OCI-LY3 (cell line): ENCODE measurements around the gene ZNF91.

ENCODE experiments used
- H2AFZ ChIP-seq: fragments of 200-600, 300-600 bp; shearing (Covaris generic); 2 replicates; pipeline ENCODE4 v1.6.0; 2014; ENCODE audit warnings: antibody characterized with exemption, low read depth, low read length
- H3K27ac ChIP-seq: fragments of 200-600, 300-600 bp; sonication (generic); 2 replicates; pipeline ENCODE4 v1.5.1; 2014; ENCODE audit warnings: mild to moderate bottlenecking, low read length, moderate library complexity, mixed read lengths
- H3K27me3 ChIP-seq: fragments of 200-600, 300-600 bp; sonication (generic); 2 replicates; pipeline ENCODE4 v1.6.1; 2014; ENCODE audit warnings: low read depth, low read length, mixed read lengths
- H3K36me3 ChIP-seq: fragments of 200-600, 300-600 bp; sonication (generic); replicated peaks from 2 replicates; pipeline ENCODE3; 2014; ENCODE audit warnings: low read depth, low read length, mixed read lengths
- H3K4me1 ChIP-seq: fragments of 300-600, 200-600 bp; sonication (generic); 2 replicates; pipeline ENCODE4 v1.6.1; 2014; ENCODE audit warnings: low read length, mixed read lengths
- H3K4me2 ChIP-seq: fragments of 200-600, 300-600 bp; sonication (generic); 2 replicates; pipeline ENCODE4 v1.6.1; 2014; ENCODE audit warnings: low read length, mixed read lengths
- H3K4me3 ChIP-seq: fragments of 300-600, 200-600 bp; sonication (generic); 2 replicates; pipeline ENCODE4 v1.5.1; 2014; ENCODE audit warnings: antibody characterized with exemption, mild to moderate bottlenecking, low read length, moderate library complexity
- H3K79me2 ChIP-seq: fragments of 300-600, 200-600 bp; shearing (Covaris generic); 2 replicates; pipeline ENCODE4 v1.6.1; 2014; ENCODE audit warnings: mild to moderate bottlenecking, low read length, mixed read lengths
- H3K9ac ChIP-seq: fragments of 300-600, 200-600 bp; shearing (Covaris generic); 2 replicates; pipeline ENCODE4 v1.6.0; 2014; ENCODE audit warnings: mild to moderate bottlenecking, low read length, moderate library complexity
- H3K9me3 ChIP-seq: fragments of 200-600, 300-600 bp; shearing (Covaris generic); 2 replicates; pipeline ENCODE4 v1.6.1; 2014; ENCODE audit warnings: low read length, mixed read lengths; ENCODE audit not compliant: insufficient read depth
- H4K20me1 ChIP-seq: fragments of 200-600, 300-600 bp; sonication (generic); 2 replicates; pipeline ENCODE4 v1.6.1; 2016; ENCODE audit warnings: low read length, mixed read lengths; ENCODE audit not compliant: insufficient read depth
- EZH2phosphoT487 ChIP-seq: fragments of 200-600 bp; shearing (Covaris generic); IDR thresholded peaks from 2 replicates; pipeline ENCODE4 v1.6.1; 2018; ENCODE audit warnings: antibody characterized with exemption, mixed run types, low read depth
- TF ChIP-seq, protein P1 (sequence below): fragments of 200-600, 300-600 bp; sonication (generic); IDR thresholded peaks from 2 replicates; pipeline ENCODE4 v1.5.1; 2014; ENCODE audit warnings: antibody characterized with exemption, low read length, low read depth

Gene ZNF91

DNA sequence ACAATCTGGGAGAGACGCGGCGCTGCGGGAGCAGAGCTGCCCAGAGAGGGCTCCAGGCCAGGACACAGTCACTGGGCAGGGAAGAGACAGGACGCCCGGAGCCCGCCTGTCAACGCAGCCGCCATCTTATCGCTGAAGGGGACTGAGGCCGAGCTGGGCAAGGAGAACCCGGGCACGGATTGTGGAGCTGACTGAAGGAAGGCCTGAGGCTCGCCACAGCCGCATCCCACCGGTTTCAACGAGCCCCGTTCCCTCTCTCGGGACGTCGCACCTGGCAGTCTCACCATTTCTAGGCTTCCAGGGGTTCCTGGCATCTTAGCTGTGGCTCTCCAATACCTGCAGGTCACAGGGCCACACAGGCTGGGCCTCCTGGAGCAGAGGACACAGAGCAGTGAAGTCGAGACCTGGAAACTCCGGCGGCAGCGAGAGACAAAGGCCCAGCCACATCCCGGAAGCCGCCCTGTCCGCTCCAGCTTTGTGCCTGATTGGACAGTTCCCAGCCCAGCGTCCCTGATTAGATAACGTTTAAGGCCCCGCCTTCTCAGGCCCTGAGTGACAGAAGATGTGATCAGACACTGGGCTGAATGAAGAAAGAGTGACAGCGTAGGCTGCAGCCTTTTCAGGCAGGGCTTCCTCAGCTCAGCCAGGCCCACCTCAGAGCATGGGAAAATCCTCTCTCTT is at the start of gene ZNF91:
Gene ZNF91, minus strand, starts transcription at position 431 of the 681 bp plus-strand sequence. Its CDS starts 117 bp downstream, at position 314.
- Histone ChIP-seq H3K79me2 (peaks cover 51% of the 10 kb centered on the region), H3K4me3 (peak within 1 kb of the TSS; percentile 88), H3K9me3 (peaks cover 17% of the 10 kb centered on the region; the same call in 1 of the 2 replicates), H2AFZ (peak within 1 kb of the TSS; percentile 43; the same call in 1 of the 2 replicates), H3K36me3 (peaks cover 35% of the 10 kb centered on the region), H3K9ac (peak within 1 kb of the TSS; percentile 94), H3K4me1 (peaks cover 7% of the 10 kb centered on the region; the same call in 1 of the 2 replicates), H3K4me2 (peak within 1 kb of the TSS; percentile 71), H4K20me1 (no peaks in the 10 kb centered on the region), H3K27ac (peak within 1 kb of the TSS; percentile 77), H3K27me3 (no peaks in the 10 kb centered on the region)
- no peak for TF ChIP-seq EZH2phosphoT487
- TF ChIP-seq, protein P1, sequence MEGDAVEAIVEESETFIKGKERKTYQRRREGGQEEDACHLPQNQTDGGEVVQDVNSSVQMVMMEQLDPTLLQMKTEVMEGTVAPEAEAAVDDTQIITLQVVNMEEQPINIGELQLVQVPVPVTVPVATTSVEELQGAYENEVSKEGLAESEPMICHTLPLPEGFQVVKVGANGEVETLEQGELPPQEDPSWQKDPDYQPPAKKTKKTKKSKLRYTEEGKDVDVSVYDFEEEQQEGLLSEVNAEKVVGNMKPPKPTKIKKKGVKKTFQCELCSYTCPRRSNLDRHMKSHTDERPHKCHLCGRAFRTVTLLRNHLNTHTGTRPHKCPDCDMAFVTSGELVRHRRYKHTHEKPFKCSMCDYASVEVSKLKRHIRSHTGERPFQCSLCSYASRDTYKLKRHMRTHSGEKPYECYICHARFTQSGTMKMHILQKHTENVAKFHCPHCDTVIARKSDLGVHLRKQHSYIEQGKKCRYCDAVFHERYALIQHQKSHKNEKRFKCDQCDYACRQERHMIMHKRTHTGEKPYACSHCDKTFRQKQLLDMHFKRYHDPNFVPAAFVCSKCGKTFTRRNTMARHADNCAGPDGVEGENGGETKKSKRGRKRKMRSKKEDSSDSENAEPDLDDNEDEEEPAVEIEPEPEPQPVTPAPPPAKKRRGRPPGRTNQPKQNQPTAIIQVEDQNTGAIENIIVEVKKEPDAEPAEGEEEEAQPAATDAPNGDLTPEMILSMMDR = no peak

DNA sequence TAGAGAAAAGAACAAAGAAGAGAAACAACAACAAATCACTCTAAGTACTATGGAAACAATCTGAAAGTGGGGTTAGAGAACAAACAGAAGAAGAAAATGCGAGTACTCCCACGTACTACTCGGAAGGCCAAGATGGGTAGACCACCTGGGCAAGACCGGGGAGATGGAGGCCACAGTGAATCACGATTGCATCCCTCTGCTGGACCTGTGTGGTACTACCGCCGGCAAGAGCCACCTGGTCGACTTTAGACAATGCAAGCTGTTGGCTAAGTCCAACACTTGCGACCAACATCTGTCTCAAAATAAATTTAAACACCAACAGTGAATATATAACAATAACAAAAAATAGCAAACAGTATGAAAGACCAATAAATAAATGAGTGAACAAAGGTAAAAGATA is 45.5 kb upstream of the ZNF91 start:
- H3K27me3 ChIP-seq = no peaks in the 10 kb centered on the region
- no peaks in the 10 kb centered on the region for H4K20me1 ChIP-seq
- H2AFZ ChIP-seq = no peak overlapping the region
- no peaks in the 10 kb centered on the region for H3K36me3 ChIP-seq
- H3K27ac ChIP-seq = no peak overlapping the region
- H3K4me2 ChIP-seq = no peak overlapping the region
- H3K9ac ChIP-seq = no peak overlapping the region
- no peaks in the 10 kb centered on the region; the same call in 1 of the 2 replicates for H3K9me3 ChIP-seq
- H3K4me3 ChIP-seq = no peak overlapping the region
- no peaks in the 10 kb centered on the region for H3K4me1 ChIP-seq
- no peak for TF ChIP-seq EZH2phosphoT487
- TF ChIP-seq, protein P1 = peak; percentile 14; the same call in 1 of the 2 replicates
- H3K79me2 ChIP-seq = no peaks in the 10 kb centered on the region

DNA sequence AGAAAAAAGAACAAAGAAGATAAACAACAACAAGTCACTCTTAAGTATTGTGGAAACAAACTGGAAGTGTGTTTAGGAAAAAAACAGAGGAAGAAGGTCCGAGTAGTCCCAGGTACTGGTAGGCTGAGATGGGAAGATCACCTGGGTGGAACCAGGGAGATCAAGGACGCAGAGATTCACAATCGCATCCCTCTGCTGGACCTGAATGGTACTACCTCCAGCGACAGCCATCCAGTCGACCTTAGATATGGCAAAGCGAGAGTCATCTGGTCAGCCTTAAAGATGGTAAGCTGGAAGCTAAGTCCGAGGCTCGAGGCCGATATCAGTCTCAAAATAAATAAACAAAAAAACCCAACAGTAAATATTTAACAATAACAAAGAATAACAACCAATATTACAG is 44.9 kb upstream of the ZNF91 start:
- H2AFZ ChIP-seq = no peak overlapping the region
- no peak overlapping the region for H3K4me3 ChIP-seq
- H3K36me3 ChIP-seq = no peaks in the 10 kb centered on the region
- H3K9ac ChIP-seq = no peak overlapping the region
- H3K27me3 ChIP-seq = no peaks in the 10 kb centered on the region
- H3K27ac ChIP-seq = no peak overlapping the region
- H3K4me1 ChIP-seq = no peaks in the 10 kb centered on the region
- H3K4me2 ChIP-seq = no peak overlapping the region
- H3K79me2 ChIP-seq = no peaks in the 10 kb centered on the region
- H4K20me1 ChIP-seq = no peaks in the 10 kb centered on the region
- no peaks in the 10 kb centered on the region; the same call in 1 of the 2 replicates for H3K9me3 ChIP-seq
- no peak for TF ChIP-seq EZH2phosphoT487
- TF ChIP-seq, protein P1 = no peak

DNA sequence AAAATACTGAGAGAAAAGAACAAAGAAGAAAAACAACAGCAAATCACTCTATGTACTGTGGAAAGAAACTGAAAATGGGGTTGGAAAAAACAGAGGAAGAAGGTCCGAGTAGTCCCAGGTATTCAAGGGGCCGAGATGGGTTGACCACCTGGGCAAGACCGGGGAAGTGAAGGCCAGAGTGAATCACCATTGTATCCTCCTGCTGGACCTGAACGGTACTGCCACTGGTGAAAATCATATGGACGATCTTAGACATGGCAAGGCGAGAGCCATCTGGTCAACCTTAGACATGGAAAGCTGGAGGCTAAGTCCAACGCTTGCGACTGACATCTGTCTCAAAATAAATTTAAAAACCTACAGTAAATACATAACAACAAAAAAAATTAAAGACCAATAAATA is 44.4 kb upstream of the ZNF91 start:
- Histone ChIP-seq H3K36me3 (no peaks in the 10 kb centered on the region), H3K9ac (no peak overlapping the region), H4K20me1 (no peaks in the 10 kb centered on the region), H3K27ac (no peak overlapping the region), H3K9me3 (no peaks in the 10 kb centered on the region; the same call in 1 of the 2 replicates), H3K4me3 (no peak overlapping the region), H2AFZ (no peak overlapping the region), H3K27me3 (no peaks in the 10 kb centered on the region), H3K4me2 (no peak overlapping the region), H3K4me1 (no peaks in the 10 kb centered on the region), H3K79me2 (no peaks in the 10 kb centered on the region)
- TF ChIP-seq, protein P1 = no peak
- TF ChIP-seq EZH2phosphoT487 = no peak
